ENCODE measurements around the gene ACO2. TPM values are rescaled to one million over a fixed set of nuclear protein-coding genes. Genes with fewer than 3 reads are reported as not detected.

ACO2 gene
- total and polyA plus RNA-seq, 4 experiments from 2014 or later: 64.8 to 81.2 (median 72.3) TPM

- peaks cover 2 to 5% (median 4%) of the 10 kb centered on the region in 4 donors for H3K4me1 Mint-ChIP-seq
- no peak overlapping the region for H3K27ac ChIP-seq (ENCODE audit: low read depth, low read length)
- intact Hi-C loops (cut with micrococcal nuclease): no loop called here
- peak overlapping the region in 1 of 8 donors; percentile 31 for H3K4me3 Mint-ChIP-seq
- H3K27me3 Mint-ChIP-seq: no peaks in the 10 kb centered on the region
- ChIA-PET POLR2A (ENCODE audit: partially characterized antibody) (interaction anchor here (1.0 kb wide), 1 partner anchor 129 kb away, joined by 4 read pairs; no protein-coding TSS in a partner anchor), CTCF (ENCODE audit: partially characterized antibody) (interaction anchor here (0.8 to 2.0 kb wide), 10 partner anchors 9 to 133 kb away, joined by 3 to 11 read pairs (median 4); no protein-coding TSS in a partner anchor)
- no peaks in the 10 kb centered on the region for H3K27me3 ChIP-seq (ENCODE audit: insufficient read depth, low read length)
- no peaks in the 10 kb centered on the region for H3K9me3 ChIP-seq (ENCODE audit: control insufficient read depth in 1 of 2, low read length in 2 of 2)
- H3K4me3 ChIP-seq (ENCODE audit: low read length in 2 of 2): no peak overlapping the region
- no peaks in the 10 kb centered on the region for H3K9me3 Mint-ChIP-seq
- DNase-seq: peak; percentile 50 to 61 (median 54)
- peaks cover 15 to 40% of the 10 kb centered on the region in 2 donors for H3K36me3 Mint-ChIP-seq
- H3K36me3 ChIP-seq (ENCODE audit: insufficient read depth, low read length): peaks cover 30% of the 10 kb centered on the region
- peak overlapping the region in 5 of 7 donors; percentile 12 to 62 (median 35) for H3K27ac Mint-ChIP-seq
- H3K4me1 ChIP-seq (ENCODE audit: insufficient read depth, low read length): no peaks in the 10 kb centered on the region
Observed at GRCh38 chr22:41532908-41533825, 64.2 kb downstream of the ACO2 start.

GRCh38 chr22:41534219-41534618, 65.3 kb downstream of the ACO2 start:
- no peaks in the 10 kb centered on the region for H3K9me3 ChIP-seq (ENCODE audit: control insufficient read depth in 1 of 2, low read length in 2 of 2)
- Mint-ChIP-seq H3K27ac (no peak overlapping the region), H3K9me3 (no peaks in the 10 kb centered on the region), H3K4me3 (no peak overlapping the region), H3K27me3 (no peaks in the 10 kb centered on the region), H3K36me3 (peaks cover 5 to 33% of the 10 kb centered on the region in 2 donors), H3K4me1 (peaks cover 2 to 5% (median 4%) of the 10 kb centered on the region in 4 donors)
- no peak overlapping the region for H3K27ac ChIP-seq (ENCODE audit: low read depth, low read length)
- peaks cover 21% of the 10 kb centered on the region for H3K36me3 ChIP-seq (ENCODE audit: insufficient read depth, low read length)
- H3K27me3 ChIP-seq (ENCODE audit: insufficient read depth, low read length): no peaks in the 10 kb centered on the region
- DNase-seq: no peak
- no peak overlapping the region for H3K4me3 ChIP-seq (ENCODE audit: low read length in 2 of 2)
- CTCF ChIA-PET (ENCODE audit: partially characterized antibody): interaction anchor here (1.6 to 2.3 kb wide), 3 partner anchors 7 to 130 kb away, joined by 4 to 7 read pairs (median 5); no protein-coding TSS in a partner anchor
- H3K4me1 ChIP-seq (ENCODE audit: insufficient read depth, low read length): no peaks in the 10 kb centered on the region
- POLR2A ChIA-PET (ENCODE audit: partially characterized antibody): no interaction called here
- intact Hi-C loops (cut with micrococcal nuclease): no loop called here

DNA sequence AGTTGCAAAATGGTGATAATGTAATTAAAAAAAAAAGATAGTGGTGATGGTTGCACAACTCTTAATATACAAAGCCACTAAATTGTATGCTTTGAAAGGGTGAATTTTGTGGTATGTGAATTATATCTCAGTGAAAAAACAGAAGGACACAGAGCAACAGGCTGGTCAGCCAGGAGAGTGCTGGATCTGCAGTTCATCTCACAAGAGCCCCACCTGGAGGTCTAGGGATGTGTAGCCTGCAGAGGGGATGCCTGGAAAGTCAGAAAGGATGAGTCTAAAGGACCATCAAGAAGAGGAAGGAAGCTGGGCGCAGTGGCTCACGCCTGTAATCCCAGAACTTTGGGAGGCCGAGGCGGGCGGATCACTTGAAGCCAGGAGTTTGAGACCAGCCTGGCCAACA, 66.3 kb downstream of the ACO2 start:
- H3K4me1 ChIP-seq (ENCODE audit: insufficient read depth, low read length): no peaks in the 10 kb centered on the region
- H3K9me3 Mint-ChIP-seq: no peaks in the 10 kb centered on the region
- H3K27me3 ChIP-seq (ENCODE audit: insufficient read depth, low read length): no peaks in the 10 kb centered on the region
- peaks cover 4 to 28% of the 10 kb centered on the region in 2 donors for H3K36me3 Mint-ChIP-seq
- peaks cover 3 to 8% (median 4%) of the 10 kb centered on the region in 4 donors for H3K4me1 Mint-ChIP-seq
- H3K4me3 Mint-ChIP-seq: peak overlapping the region in 1 of 8 donors; percentile 53
- peaks cover 19% of the 10 kb centered on the region for H3K36me3 ChIP-seq (ENCODE audit: insufficient read depth, low read length)
- DNase-seq: no peak
- H3K27ac ChIP-seq (ENCODE audit: low read depth, low read length): no peak overlapping the region
- no peak overlapping the region for H3K4me3 ChIP-seq (ENCODE audit: low read length in 2 of 2)
- peak overlapping the region in 1 of 7 donors; percentile 3 for H3K27ac Mint-ChIP-seq
- H3K27me3 Mint-ChIP-seq: no peaks in the 10 kb centered on the region
- ChIA-PET CTCF (ENCODE audit: partially characterized antibody) (interaction anchor here (1.6 to 2.3 kb wide), 3 partner anchors 8 to 131 kb away, joined by 4 to 7 read pairs (median 5); no protein-coding TSS in a partner anchor), POLR2A (ENCODE audit: partially characterized antibody) (interaction anchor here (1.2 kb wide), 1 partner anchor 8 kb away, joined by 3 read pairs; no protein-coding TSS in a partner anchor)
- intact Hi-C loops (cut with micrococcal nuclease): no loop called here
- H3K9me3 ChIP-seq (ENCODE audit: control insufficient read depth in 1 of 2, low read length in 2 of 2): no peaks in the 10 kb centered on the region

DNA sequence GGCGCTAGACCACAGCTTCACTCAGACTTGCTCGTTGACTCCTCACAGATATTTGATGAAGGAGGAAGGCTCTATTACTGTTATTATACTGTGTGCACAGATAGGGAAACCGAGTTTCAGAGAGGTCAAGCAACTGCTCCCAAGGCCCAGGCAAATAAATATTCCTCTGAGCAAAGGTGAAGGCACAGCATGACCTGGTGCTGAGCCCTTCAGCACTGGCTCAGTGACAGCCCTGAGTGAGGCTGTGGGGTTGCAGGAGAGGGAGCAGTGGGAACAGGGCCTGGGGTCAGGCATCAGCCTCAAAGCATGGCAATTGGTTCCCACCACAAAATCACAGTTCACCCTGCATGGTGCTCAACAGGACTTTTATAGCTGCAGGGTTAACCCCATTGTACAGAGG, 68.3 kb downstream of the ACO2 start:
- intact Hi-C loops (cut with micrococcal nuclease): no loop called here
- Mint-ChIP-seq H3K4me3 (no peak overlapping the region), H3K9me3 (no peaks in the 10 kb centered on the region), H3K36me3 (peaks cover 4 to 30% of the 10 kb centered on the region in 2 donors), H3K27ac (peak overlapping the region in 3 of 7 donors; percentile 13 to 76 (median 13)), H3K27me3 (no peaks in the 10 kb centered on the region), H3K4me1 (peaks cover 11 to 24% (median 14%) of the 10 kb centered on the region in 4 donors)
- Histone ChIP-seq H3K27me3 (ENCODE audit: insufficient read depth, low read length) (no peaks in the 10 kb centered on the region), H3K9me3 (ENCODE audit: control insufficient read depth in 1 of 2, low read length in 2 of 2) (no peaks in the 10 kb centered on the region), H3K27ac (ENCODE audit: low read depth, low read length) (no peak overlapping the region), H3K4me3 (ENCODE audit: low read length in 2 of 2) (no peak overlapping the region), H3K4me1 (ENCODE audit: insufficient read depth, low read length) (peaks cover under 1% of the 10 kb centered on the region), H3K36me3 (ENCODE audit: insufficient read depth, low read length) (peaks cover 5% of the 10 kb centered on the region)
- CTCF ChIA-PET (ENCODE audit: partially characterized antibody): interaction anchor here (1.6 kb wide), 1 partner anchor 10 kb away, joined by 4 read pairs; no protein-coding TSS in a partner anchor
- POLR2A ChIA-PET (ENCODE audit: partially characterized antibody): no interaction called here
- no peak for DNase-seq

- Mint-ChIP-seq H3K9me3 (peaks cover 0 to 1% (median 0%) of the 10 kb centered on the region in 8 donors), H3K4me1 (peaks cover 19 to 34% (median 25%) of the 10 kb centered on the region in 4 donors), H3K27ac (peak overlapping the region in 1 of 7 donors; percentile 7), H3K27me3 (no peaks in the 10 kb centered on the region), H3K36me3 (peaks cover 4 to 25% of the 10 kb centered on the region in 2 donors), H3K4me3 (no peak overlapping the region)
- Histone ChIP-seq H3K9me3 (ENCODE audit: control insufficient read depth in 1 of 2, low read length in 2 of 2) (no peaks in the 10 kb centered on the region), H3K27ac (ENCODE audit: low read depth, low read length) (no peak overlapping the region), H3K27me3 (ENCODE audit: insufficient read depth, low read length) (no peaks in the 10 kb centered on the region), H3K36me3 (ENCODE audit: insufficient read depth, low read length) (peaks cover 5% of the 10 kb centered on the region), H3K4me3 (ENCODE audit: low read length in 2 of 2) (no peak overlapping the region), H3K4me1 (ENCODE audit: insufficient read depth, low read length) (peaks cover 14% of the 10 kb centered on the region)
- POLR2A ChIA-PET (ENCODE audit: partially characterized antibody): no interaction called here
- intact Hi-C loops (cut with micrococcal nuclease): no loop called here
- CTCF ChIA-PET (ENCODE audit: partially characterized antibody): no interaction called here
- DNase-seq: no peak
Observed at GRCh38 chr22:41538583-41538982, 69.7 kb downstream of the ACO2 start.

- Mint-ChIP-seq H3K4me1 (peaks cover 21 to 37% (median 30%) of the 10 kb centered on the region in 4 donors), H3K4me3 (no peak overlapping the region), H3K27ac (peak overlapping the region in 4 of 7 donors; percentile 7 to 79 (median 52)), H3K9me3 (peaks cover 0 to 1% (median 0%) of the 10 kb centered on the region in 8 donors), H3K27me3 (no peaks in the 10 kb centered on the region), H3K36me3 (peaks cover 4 to 27% of the 10 kb centered on the region in 2 donors)
- peaks cover 17% of the 10 kb centered on the region for H3K4me1 ChIP-seq (ENCODE audit: insufficient read depth, low read length)
- DNase-seq: no peak
- peaks cover 5% of the 10 kb centered on the region for H3K36me3 ChIP-seq (ENCODE audit: insufficient read depth, low read length)
- H3K27me3 ChIP-seq (ENCODE audit: insufficient read depth, low read length): no peaks in the 10 kb centered on the region
- H3K4me3 ChIP-seq (ENCODE audit: low read length in 2 of 2): no peak overlapping the region
- ChIA-PET CTCF (ENCODE audit: partially characterized antibody) (no interaction called here), POLR2A (ENCODE audit: partially characterized antibody) (no interaction called here)
- H3K9me3 ChIP-seq (ENCODE audit: control insufficient read depth in 1 of 2, low read length in 2 of 2): no peaks in the 10 kb centered on the region
- intact Hi-C loops (cut with micrococcal nuclease): no loop called here
- no peak overlapping the region for H3K27ac ChIP-seq (ENCODE audit: low read depth, low read length)
Observed at GRCh38 chr22:41539146-41540005, 70.5 kb downstream of the ACO2 start.

Measured in CD4-positive, alpha-beta memory T cell (primary cell).